ENCODE results near the gene SEC14L5. TPM values are rescaled to one million over a fixed set of nuclear protein-coding genes. Genes with fewer than 3 reads are reported as not detected.

Gene SEC14L5
- total and polyA plus RNA-seq, 9 donors, result 0.11 to 1.5 (median 0.38) TPM

GRCh38 chr16:5022521-5022920 lies 64.4 kb downstream of the SEC14L5 start:
- WGBS, 3 donors, result 83% methylated on average over 6 of the region's 6 CpGs
- Histone ChIP-seq H3K36me3 (no peaks in the 10 kb centered on the region), H3K9me3 (no peaks in the 10 kb centered on the region), H3K27ac (no peak overlapping the region), H3K4me1 (ENCODE audit: insufficient read depth) (peaks cover 5% of the 10 kb centered on the region), H3K4me3 (no peak overlapping the region), H3K27me3 (no peaks in the 10 kb centered on the region)
- no peak for DNase-seq
- TF ChIP-seq EP300 (IDR thresholded peaks at IDR 0.05) (no peak), POLR2A (IDR thresholded peaks at IDR 0.05) (no peak), CTCF (IDR thresholded peaks at IDR 0.05) (no peak)
- intact Hi-C loops (cut with DNase I), result loop anchor here in 1 of 4 donors (10.0 kb wide), 1 partner anchor 58 kb away; no protein-coding TSS in a partner anchor

GRCh38 chr16:5024632-5025031 lies 66.5 kb downstream of the SEC14L5 start:
- Histone ChIP-seq H3K36me3 (no peaks in the 10 kb centered on the region), H3K27me3 (no peaks in the 10 kb centered on the region), H3K27ac (no peak overlapping the region), H3K4me3 (no peak overlapping the region), H3K9me3 (no peaks in the 10 kb centered on the region), H3K4me1 (ENCODE audit: insufficient read depth) (peaks cover 1% of the 10 kb centered on the region)
- intact Hi-C loops (cut with DNase I), result loop anchor here in 1 of 4 donors (10.0 kb wide), 1 partner anchor 60 kb away; no protein-coding TSS in a partner anchor
- whole genome bisulfite sequencing, 3 donors, result 35 to 49% (median 40%) methylated on average over 4 of the region's 4 CpGs
- no peak for DNase-seq
- TF ChIP-seq POLR2A (IDR thresholded peaks at IDR 0.05) (no peak), CTCF (IDR thresholded peaks at IDR 0.05) (no peak), EP300 (IDR thresholded peaks at IDR 0.05) (no peak)

GRCh38 chr16:5025171-5025632 lies 67.1 kb downstream of the SEC14L5 start:
- H3K4me3 ChIP-seq, result no peak overlapping the region
- peak; percentile 32 to 70 (median 41) for DNase-seq
- H3K27ac ChIP-seq, result no peak overlapping the region
- no peak for TF ChIP-seq POLR2A (IDR thresholded peaks at IDR 0.05)
- no peak for TF ChIP-seq EP300 (IDR thresholded peaks at IDR 0.05)
- no peak for TF ChIP-seq CTCF (IDR thresholded peaks at IDR 0.05)
- H3K4me1 ChIP-seq (ENCODE audit: insufficient read depth), result no peaks in the 10 kb centered on the region
- no peaks in the 10 kb centered on the region for H3K9me3 ChIP-seq
- intact Hi-C loops (cut with DNase I), result loop anchor here in 1 of 4 donors (10.0 kb wide), 1 partner anchor 60 kb away; no protein-coding TSS in a partner anchor
- H3K36me3 ChIP-seq, result no peaks in the 10 kb centered on the region
- WGBS, 3 donors, result 27 to 48% (median 31%) methylated on average over 16 to 17 of the region's 17 CpGs
- H3K27me3 ChIP-seq, result no peaks in the 10 kb centered on the region

GRCh38 chr16:5026664-5027063 lies 68.5 kb downstream of the SEC14L5 start:
- WGBS, 3 donors, result 86 to 90% (median 90%) methylated on average over 8 of the region's 8 CpGs
- TF ChIP-seq EP300 (IDR thresholded peaks at IDR 0.05) (no peak), POLR2A (IDR thresholded peaks at IDR 0.05) (no peak), CTCF (IDR thresholded peaks at IDR 0.05) (no peak)
- no peaks in the 10 kb centered on the region for H3K9me3 ChIP-seq
- H3K27me3 ChIP-seq, result no peaks in the 10 kb centered on the region
- H3K27ac ChIP-seq, result no peak overlapping the region
- no peaks in the 10 kb centered on the region for H3K36me3 ChIP-seq
- no peaks in the 10 kb centered on the region for H3K4me1 ChIP-seq (ENCODE audit: insufficient read depth)
- no peak overlapping the region for H3K4me3 ChIP-seq
- peak in 1 of 5 donors; percentile 5 for DNase-seq
- intact Hi-C loops (cut with DNase I), result loop anchor here in 1 of 4 donors (10.0 kb wide), 1 partner anchor 62 kb away; no protein-coding TSS in a partner anchor

Measured in ovary (tissue), 9 donors.